A673 (cell line): ENCODE results near the gene SPATA6L. TPM values are rescaled to one million over a fixed set of nuclear protein-coding genes. Genes with fewer than 3 reads are reported as not detected.

Experiments used
- BruUV-seq: library from RNA; stranded (reverse); fragments of 400-500 nt; replicated peaks from 2 replicates; lab custom pipeline; 2021; lab: Mats Ljungman, UMichigan
- CTCF ChIA-PET: fragments of 300-600 bp; sonication (Branson Sonifier 250); formaldehyde crosslinking; loops from one replicate; lab custom pipeline; 2022; ENCODE audit warnings: antibody characterized with exemption; lab: Charles Lee
- POLR2A ChIA-PET: fragments of 300-600 bp; sonication (Branson Sonifier 250); formaldehyde crosslinking; loops from one replicate; lab custom pipeline; 2022; ENCODE audit warnings: antibody characterized with exemption; ENCODE audit not compliant: low non-redundant PET; lab: Charles Lee
- DNase-seq: peaks from one replicate; pipeline ENCODE4 v3.0.0-alpha.2; 2015; ENCODE audit warnings: low spot score
- H3K27ac ChIP-seq: fragments of 200-600 bp; sonication (generic); 2 replicates; pipeline ENCODE4 v1.5.1; 2016; ENCODE audit warnings: mixed run types, low read depth, mild to moderate bottlenecking, mixed read lengths, antibody characterized with exemption, low read length; ENCODE audit not compliant: poor library complexity, severe bottlenecking
- H3K27me3 ChIP-seq: fragments of 200-600 bp; sonication (generic); replicated peaks from 2 replicates; pipeline ENCODE4 v1.6.1; 2017; ENCODE audit warnings: mixed run types, low read depth, mild to moderate bottlenecking, mixed read lengths, antibody characterized with exemption, low read length; ENCODE audit not compliant: insufficient read depth, poor library complexity
- H3K36me3 ChIP-seq: fragments of 200-600 bp; sonication (generic); 2 replicates; pipeline ENCODE4 v1.6.1; 2016; ENCODE audit warnings: mixed run types, mild to moderate bottlenecking, mixed read lengths, antibody characterized with exemption, low read length; ENCODE audit not compliant: insufficient read depth, poor library complexity, severe bottlenecking
- H3K4me1 ChIP-seq: fragments of 200-600 bp; sonication (generic); 2 replicates; pipeline ENCODE4 v1.6.1; 2017; ENCODE audit warnings: mixed run types, mild to moderate bottlenecking, mixed read lengths, antibody characterized with exemption, low read length; ENCODE audit not compliant: insufficient read depth, poor library complexity, severe bottlenecking
- H3K4me3 ChIP-seq: fragments of 200-600 bp; sonication (generic); 2 replicates; pipeline ENCODE4 v1.5.1; 2016; ENCODE audit warnings: low read depth, mixed run types, mild to moderate bottlenecking, mixed read lengths, low read length; ENCODE audit not compliant: poor library complexity, severe bottlenecking
- H3K9me3 ChIP-seq: fragments of 200-600 bp; sonication (generic); 2 replicates; pipeline ENCODE4 v1.6.1; 2016; ENCODE audit warnings: mixed run types, low read depth, mild to moderate bottlenecking, mixed read lengths, antibody characterized with exemption, low read length; ENCODE audit not compliant: poor library complexity, severe bottlenecking
- EZH2 ChIP-seq: fragments of 200-600 bp; sonication (generic); IDR thresholded peaks from 2 replicates; pipeline ENCODE4 v1.6.1; 2017; ENCODE audit warnings: borderline replicate concordance, low read depth, mild to moderate bottlenecking, mixed read lengths, antibody characterized with exemption, low read length; ENCODE audit not compliant: poor library complexity, severe bottlenecking
- intact Hi-C: fragments of 100-400 bp; cut with micrococcal nuclease; formaldehyde crosslinking; loops from one replicate; pipeline ENCODE4 v1.10.0; 2022; ENCODE audit not compliant: unreplicated experiment
- total RNA-seq: library from RNA; stranded (reverse); gene quantifications from 2 replicates; pipeline ENCODE4 v1.2.3, GENCODE V29; 2021
- TF ChIP-seq, protein P1 (sequence below): fragments of 300-800, 200-600 bp; sonication (generic); conservative IDR thresholded peaks from 2 replicates; pipeline ENCODE4 v1.5.1; 2017; ENCODE audit warnings: low read depth, mild to moderate bottlenecking, antibody characterized with exemption, low read length, moderate library complexity, mixed read lengths

SPATA6L gene
- total RNA-seq, 1 experiment from 2014 or later: 21.2 TPM

DNA sequence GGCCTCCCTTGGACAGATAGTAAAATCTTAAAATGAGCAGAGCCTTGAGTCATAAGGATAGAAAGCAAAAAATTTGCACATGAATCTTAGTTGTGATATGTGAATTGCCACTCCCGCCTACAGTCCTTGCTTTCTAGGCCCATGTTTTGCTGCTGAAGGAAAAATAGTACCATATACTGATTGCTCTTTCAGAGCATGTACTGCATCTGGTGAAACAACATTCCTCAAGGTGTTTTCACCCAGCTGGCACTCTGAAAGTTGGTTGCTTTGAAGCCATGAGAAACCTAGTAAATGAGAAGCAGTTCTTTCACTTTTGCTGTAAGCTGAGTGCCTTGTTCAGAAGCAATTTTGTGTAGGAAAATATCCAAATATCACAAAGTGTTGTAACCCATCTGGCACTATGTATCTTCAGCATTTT lies 23.4 kb upstream of the SPATA6L start:
- H3K4me1 ChIP-seq: peaks cover 10% of the 10 kb centered on the region
- CTCF ChIA-PET: no interaction called here
- H3K9me3 ChIP-seq: no peaks in the 10 kb centered on the region
- intact Hi-C loops: no loop called here
- BruUV-seq: no TSS peak
- TF ChIP-seq EZH2: no peak
- TF ChIP-seq, protein P1, sequence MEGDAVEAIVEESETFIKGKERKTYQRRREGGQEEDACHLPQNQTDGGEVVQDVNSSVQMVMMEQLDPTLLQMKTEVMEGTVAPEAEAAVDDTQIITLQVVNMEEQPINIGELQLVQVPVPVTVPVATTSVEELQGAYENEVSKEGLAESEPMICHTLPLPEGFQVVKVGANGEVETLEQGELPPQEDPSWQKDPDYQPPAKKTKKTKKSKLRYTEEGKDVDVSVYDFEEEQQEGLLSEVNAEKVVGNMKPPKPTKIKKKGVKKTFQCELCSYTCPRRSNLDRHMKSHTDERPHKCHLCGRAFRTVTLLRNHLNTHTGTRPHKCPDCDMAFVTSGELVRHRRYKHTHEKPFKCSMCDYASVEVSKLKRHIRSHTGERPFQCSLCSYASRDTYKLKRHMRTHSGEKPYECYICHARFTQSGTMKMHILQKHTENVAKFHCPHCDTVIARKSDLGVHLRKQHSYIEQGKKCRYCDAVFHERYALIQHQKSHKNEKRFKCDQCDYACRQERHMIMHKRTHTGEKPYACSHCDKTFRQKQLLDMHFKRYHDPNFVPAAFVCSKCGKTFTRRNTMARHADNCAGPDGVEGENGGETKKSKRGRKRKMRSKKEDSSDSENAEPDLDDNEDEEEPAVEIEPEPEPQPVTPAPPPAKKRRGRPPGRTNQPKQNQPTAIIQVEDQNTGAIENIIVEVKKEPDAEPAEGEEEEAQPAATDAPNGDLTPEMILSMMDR: no peak
- peak overlapping the region; percentile 45 for H3K27ac ChIP-seq
- peaks cover 61% of the 10 kb centered on the region for H3K36me3 ChIP-seq
- POLR2A ChIA-PET: no interaction called here
- no peak overlapping the region for H3K4me3 ChIP-seq
- DNase-seq: no peak
- no peaks in the 10 kb centered on the region for H3K27me3 ChIP-seq

DNA sequence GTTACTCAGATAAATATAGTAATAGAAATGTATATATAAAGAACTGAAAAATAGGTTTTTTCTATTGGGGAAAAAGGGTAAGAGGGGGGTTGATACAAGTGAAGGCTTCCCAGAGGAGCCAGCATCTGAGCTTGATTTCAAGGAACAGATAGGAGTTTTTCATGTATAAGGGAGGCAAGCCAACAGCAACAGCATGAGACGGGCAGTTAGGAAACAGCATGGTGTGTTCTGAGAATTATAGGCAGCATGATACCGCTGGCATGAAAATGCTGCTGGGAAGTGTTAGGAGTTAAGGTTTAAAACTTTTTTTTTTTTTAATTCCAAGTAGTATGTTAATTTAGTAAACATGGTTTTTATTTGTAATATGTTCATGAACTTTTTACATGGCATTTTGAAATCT lies 22.7 kb upstream of the SPATA6L start:
- TF ChIP-seq, protein P1: no peak
- TF ChIP-seq EZH2: no peak
- no TSS peak for BruUV-seq
- DNase-seq: peak; percentile 54
- Histone ChIP-seq H3K4me1 (peaks cover 10% of the 10 kb centered on the region), H3K4me3 (no peak overlapping the region), H3K36me3 (peaks cover 66% of the 10 kb centered on the region), H3K9me3 (no peaks in the 10 kb centered on the region), H3K27me3 (no peaks in the 10 kb centered on the region), H3K27ac (no peak overlapping the region)
- intact Hi-C loops: no loop called here
- POLR2A ChIA-PET: no interaction called here
- CTCF ChIA-PET: no interaction called here

DNA sequence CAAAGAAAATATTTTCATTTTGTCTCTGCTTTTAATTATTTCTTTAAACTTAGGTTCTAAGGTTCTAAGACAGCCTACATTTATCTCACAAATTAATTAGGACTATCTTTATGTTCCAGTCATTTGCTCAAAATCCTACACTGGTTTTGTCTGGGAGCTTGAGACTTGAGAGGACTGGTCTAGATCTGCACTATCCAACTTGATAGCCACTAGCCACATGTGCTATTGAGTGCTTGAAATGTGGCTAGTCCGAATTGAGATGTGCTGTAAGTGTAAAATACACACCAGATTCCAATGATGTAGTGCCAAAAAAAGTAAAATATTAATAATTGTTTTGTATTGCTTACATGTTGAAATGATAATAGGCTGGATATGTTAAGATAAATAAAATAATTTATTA lies 20.3 kb upstream of the SPATA6L start:
- intact Hi-C loops: no loop called here
- no TSS peak for BruUV-seq

More for the DNA sequence above, 20.3 kb upstream of the SPATA6L start:
- no peak overlapping the region for H3K4me3 ChIP-seq
- H3K9me3 ChIP-seq: no peaks in the 10 kb centered on the region
- H3K27ac ChIP-seq: peak overlapping the region; percentile 34
- peaks cover 55% of the 10 kb centered on the region for H3K36me3 ChIP-seq
- POLR2A ChIA-PET: no interaction called here
- peaks cover 18% of the 10 kb centered on the region for H3K4me1 ChIP-seq
- no peak for DNase-seq
- CTCF ChIA-PET: no interaction called here
- no peak for TF ChIP-seq EZH2
- TF ChIP-seq, protein P1: no peak
- H3K27me3 ChIP-seq: no peaks in the 10 kb centered on the region
